Measurements from ENCODE around the gene SRSF4. TPM values are rescaled to one million over a fixed set of nuclear protein-coding genes. Genes with fewer than 3 reads are reported as not detected.

Gene SRSF4
- total and polyA plus RNA-seq, 10 of the 15 experiments (the other 5 are each of a cell fraction or from before 2014, with no cell fraction given): 17.2 to 107 (median 78.6) TPM

DNA sequence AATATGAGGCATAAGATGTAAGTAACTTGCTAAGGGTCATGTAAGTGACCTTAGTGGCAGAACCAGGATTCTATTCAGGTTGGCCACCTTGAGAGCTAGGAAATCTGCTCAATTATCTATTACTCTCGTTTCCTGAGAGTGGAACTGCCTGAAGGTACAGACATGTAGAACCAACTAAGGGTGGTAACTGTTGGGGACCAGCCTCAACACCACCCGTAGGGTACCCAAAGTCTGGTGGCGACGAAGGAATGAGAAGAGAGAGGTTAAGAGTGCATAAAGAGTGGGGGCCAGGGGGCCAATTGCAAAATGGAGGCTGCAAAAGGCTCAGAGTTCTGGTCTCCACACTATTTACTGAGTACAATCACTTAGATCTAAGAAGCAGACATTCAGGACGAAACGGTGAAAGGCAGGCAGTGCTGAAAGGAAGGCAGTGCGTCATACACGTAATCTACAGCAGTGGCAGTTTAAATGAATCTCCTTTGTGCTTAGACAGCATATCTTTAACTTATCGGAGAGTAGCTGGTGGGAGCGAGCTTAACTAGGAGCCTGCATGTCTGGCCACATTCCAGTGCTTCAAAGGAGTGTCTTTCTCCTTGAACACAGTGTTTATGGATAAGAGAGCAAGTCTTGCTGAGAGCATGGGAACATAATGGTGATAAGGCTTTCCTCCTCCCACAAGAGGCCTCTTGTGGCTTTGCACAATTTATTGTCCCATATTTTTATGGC is 25.0 kb downstream of the SRSF4 start:
- H2AFZ ChIP-seq (ENCODE audit: control insufficient read depth, low read depth, low read length): no peak overlapping the region
- ChIA-PET POLR2A (interaction anchor here (0.6 to 2.6 kb wide), 3 partner anchors 11 to 32 kb away, joined by 4 to 7 read pairs (median 5); partner anchors contain the start of gene SRSF4), RAD21 (ENCODE audit: unreplicated experiment) (no interaction called here), SMC1A (ENCODE audit: uncharacterized antibody, unreplicated experiment) (interaction anchor here (2.0 kb wide), 1 partner anchor 46 kb away, joined by 7 read pairs; no protein-coding TSS in a partner anchor), CTCF (interaction anchor here (2.9 kb wide), 1 partner anchor 45 kb away, joined by 10 read pairs; no protein-coding TSS in a partner anchor)
- no peak for DNase-seq (ENCODE audit: low read depth, low spot score)
- H3K27ac ChIP-seq (ENCODE audit: control insufficient read depth, insufficient read depth): no peak overlapping the region
- H3K27me3 ChIP-seq (replicated peaks in 1 of 2; ENCODE audit: control insufficient read depth in 2 of 2, insufficient read depth in 2 of 2, low read length in 1 of 2): no peaks in the 10 kb centered on the region
- FAIRE-seq: no peak
- H3K36me3 ChIP-seq (ENCODE audit: control insufficient read depth in 2 of 2, insufficient read depth in 2 of 2, low read length in 1 of 2): peaks cover 23 to 50% of the 10 kb centered on the region in 2 experiments
- H3K4me1 ChIP-seq (ENCODE audit: control insufficient read depth, insufficient read depth, low read length): no peaks in the 10 kb centered on the region
- no peaks in the 10 kb centered on the region for H3K9me3 ChIP-seq (replicated peaks; ENCODE audit: control insufficient read depth, insufficient read depth, low read length)
- H3K9ac ChIP-seq (ENCODE audit: control insufficient read depth, insufficient read depth, low read length): no peak overlapping the region
- intact Hi-C loops (cut with micrococcal nuclease; ENCODE audit: unreplicated experiment): no loop called here
- no peak for ATAC-seq
- no TSS peak for BruUV-seq (replicated peaks)
- 91% methylated on average over 10 of the region's 10 CpGs for WGBS (ENCODE audit: insufficient coverage, insufficient replicate concordance, low lambda C conversion rate, missing lambda C conversion rate)
- no peak overlapping the region for H3K4me3 ChIP-seq
- peaks cover 2% of the 10 kb centered on the region for H3K79me2 ChIP-seq (ENCODE audit: control insufficient read depth, insufficient read depth, low read length)
- no peak overlapping the region for H3K4me2 ChIP-seq (ENCODE audit: control insufficient read depth, insufficient read depth)
- in situ Hi-C loops (cut with MboI): no loop called here
- H4K20me1 ChIP-seq (ENCODE audit: control insufficient read depth, insufficient read depth): 0 out of 2 replicates have a peak, but pooled peaks cover 2% of the 10 kb centered on the region
- TF ChIP-seq, protein P1, sequence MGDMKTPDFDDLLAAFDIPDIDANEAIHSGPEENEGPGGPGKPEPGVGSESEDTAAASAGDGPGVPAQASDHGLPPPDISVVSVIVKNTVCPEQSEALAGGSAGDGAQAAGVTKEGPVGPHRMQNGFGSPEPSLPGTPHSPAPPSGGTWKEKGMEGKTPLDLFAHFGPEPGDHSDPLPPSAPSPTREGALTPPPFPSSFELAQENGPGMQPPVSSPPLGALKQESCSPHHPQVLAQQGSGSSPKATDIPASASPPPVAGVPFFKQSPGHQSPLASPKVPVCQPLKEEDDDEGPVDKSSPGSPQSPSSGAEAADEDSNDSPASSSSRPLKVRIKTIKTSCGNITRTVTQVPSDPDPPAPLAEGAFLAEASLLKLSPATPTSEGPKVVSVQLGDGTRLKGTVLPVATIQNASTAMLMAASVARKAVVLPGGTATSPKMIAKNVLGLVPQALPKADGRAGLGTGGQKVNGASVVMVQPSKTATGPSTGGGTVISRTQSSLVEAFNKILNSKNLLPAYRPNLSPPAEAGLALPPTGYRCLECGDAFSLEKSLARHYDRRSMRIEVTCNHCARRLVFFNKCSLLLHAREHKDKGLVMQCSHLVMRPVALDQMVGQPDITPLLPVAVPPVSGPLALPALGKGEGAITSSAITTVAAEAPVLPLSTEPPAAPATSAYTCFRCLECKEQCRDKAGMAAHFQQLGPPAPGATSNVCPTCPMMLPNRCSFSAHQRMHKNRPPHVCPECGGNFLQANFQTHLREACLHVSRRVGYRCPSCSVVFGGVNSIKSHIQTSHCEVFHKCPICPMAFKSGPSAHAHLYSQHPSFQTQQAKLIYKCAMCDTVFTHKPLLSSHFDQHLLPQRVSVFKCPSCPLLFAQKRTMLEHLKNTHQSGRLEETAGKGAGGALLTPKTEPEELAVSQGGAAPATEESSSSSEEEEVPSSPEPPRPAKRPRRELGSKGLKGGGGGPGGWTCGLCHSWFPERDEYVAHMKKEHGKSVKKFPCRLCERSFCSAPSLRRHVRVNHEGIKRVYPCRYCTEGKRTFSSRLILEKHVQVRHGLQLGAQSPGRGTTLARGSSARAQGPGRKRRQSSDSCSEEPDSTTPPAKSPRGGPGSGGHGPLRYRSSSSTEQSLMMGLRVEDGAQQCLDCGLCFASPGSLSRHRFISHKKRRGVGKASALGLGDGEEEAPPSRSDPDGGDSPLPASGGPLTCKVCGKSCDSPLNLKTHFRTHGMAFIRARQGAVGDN (IDR thresholded peaks at IDR 0.05): no peak
- TF ChIP-seq, protein P2, sequence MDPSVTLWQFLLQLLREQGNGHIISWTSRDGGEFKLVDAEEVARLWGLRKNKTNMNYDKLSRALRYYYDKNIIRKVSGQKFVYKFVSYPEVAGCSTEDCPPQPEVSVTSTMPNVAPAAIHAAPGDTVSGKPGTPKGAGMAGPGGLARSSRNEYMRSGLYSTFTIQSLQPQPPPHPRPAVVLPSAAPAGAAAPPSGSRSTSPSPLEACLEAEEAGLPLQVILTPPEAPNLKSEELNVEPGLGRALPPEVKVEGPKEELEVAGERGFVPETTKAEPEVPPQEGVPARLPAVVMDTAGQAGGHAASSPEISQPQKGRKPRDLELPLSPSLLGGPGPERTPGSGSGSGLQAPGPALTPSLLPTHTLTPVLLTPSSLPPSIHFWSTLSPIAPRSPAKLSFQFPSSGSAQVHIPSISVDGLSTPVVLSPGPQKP (IDR thresholded peaks at IDR 0.05; ENCODE audit: low read depth, low read length): no peak
- TF ChIP-seq MYC (IDR thresholded peaks at IDR 0.05; ENCODE audit: insufficient read depth, insufficient read length, insufficient replicate concordance, low read length, severe bottlenecking) (no peak), ZBED1 (IDR thresholded peaks at IDR 0.05; ENCODE audit: borderline replicate concordance) (no peak), TAF1 (IDR thresholded peaks at IDR 0.05; ENCODE audit: borderline replicate concordance, low read depth, low read length) (no peak), SREBF2 (IDR thresholded peaks at IDR 0.05; ENCODE audit: low read length) (no peak), TCF3 (IDR thresholded peaks at IDR 0.05; ENCODE audit: borderline replicate concordance, insufficient read depth, low read depth, low read length) (no peak), FOXM1 (IDR thresholded peaks at IDR 0.05; ENCODE audit: low read depth, low read length) (no peak), YBX1 (IDR thresholded peaks at IDR 0.05) (no peak), CBFB (IDR thresholded peaks at IDR 0.05; ENCODE audit: low read depth) (no peak)
- TF ChIP-seq, protein P3, sequence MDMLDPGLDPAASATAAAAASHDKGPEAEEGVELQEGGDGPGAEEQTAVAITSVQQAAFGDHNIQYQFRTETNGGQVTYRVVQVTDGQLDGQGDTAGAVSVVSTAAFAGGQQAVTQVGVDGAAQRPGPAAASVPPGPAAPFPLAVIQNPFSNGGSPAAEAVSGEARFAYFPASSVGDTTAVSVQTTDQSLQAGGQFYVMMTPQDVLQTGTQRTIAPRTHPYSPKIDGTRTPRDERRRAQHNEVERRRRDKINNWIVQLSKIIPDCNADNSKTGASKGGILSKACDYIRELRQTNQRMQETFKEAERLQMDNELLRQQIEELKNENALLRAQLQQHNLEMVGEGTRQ (IDR thresholded peaks at IDR 0.05; ENCODE audit: borderline replicate concordance, low read depth, low read length): no peak

Measured in GM12878 (cell line).